ENCODE results near the gene SKAP1. TPM values are rescaled to one million over a fixed set of nuclear protein-coding genes. Genes with fewer than 3 reads are reported as not detected.

SKAP1 gene
- total and polyA plus RNA-seq, 9 donors = 0.30 to 6.0 (median 2.4) TPM; not detected in 1

GRCh38 chr17:48152289-48152688, 277.7 kb downstream of the SKAP1 start:
- intact Hi-C loops (cut with DNase I) = no loop called here
- TF ChIP-seq POLR2A (IDR thresholded peaks at IDR 0.05) (no peak), CTCF (IDR thresholded peaks at IDR 0.05) (no peak), EP300 (IDR thresholded peaks at IDR 0.05) (no peak)
- no peak for DNase-seq
- Histone ChIP-seq H3K27me3 (no peaks in the 10 kb centered on the region), H3K27ac (no peak overlapping the region), H3K4me3 (no peak overlapping the region), H3K4me1 (ENCODE audit: insufficient read depth) (no peaks in the 10 kb centered on the region), H3K36me3 (no peaks in the 10 kb centered on the region), H3K9me3 (no peaks in the 10 kb centered on the region)
- WGBS, 3 donors = 65 to 78% (median 66%) methylated on average over 4 of the region's 4 CpGs

- Histone ChIP-seq H3K27me3 (no peaks in the 10 kb centered on the region), H3K36me3 (no peaks in the 10 kb centered on the region), H3K4me3 (no peak overlapping the region), H3K4me1 (ENCODE audit: insufficient read depth) (no peaks in the 10 kb centered on the region), H3K27ac (no peak overlapping the region), H3K9me3 (no peaks in the 10 kb centered on the region)
- intact Hi-C loops (cut with DNase I) = no loop called here
- no peak for TF ChIP-seq CTCF (IDR thresholded peaks at IDR 0.05)
- no peak for TF ChIP-seq EP300 (IDR thresholded peaks at IDR 0.05)
- TF ChIP-seq POLR2A (IDR thresholded peaks at IDR 0.05) = no peak
- WGBS, 3 donors = 75 to 80% (median 79%) methylated on average over 3 of the region's 3 CpGs
- DNase-seq = no peak
Observed at GRCh38 chr17:48151220-48151619, 278.8 kb downstream of the SKAP1 start.

- Histone ChIP-seq H3K4me3 (no peak overlapping the region), H3K4me1 (ENCODE audit: insufficient read depth) (no peaks in the 10 kb centered on the region), H3K27ac (no peak overlapping the region), H3K27me3 (no peaks in the 10 kb centered on the region), H3K36me3 (no peaks in the 10 kb centered on the region), H3K9me3 (no peaks in the 10 kb centered on the region)
- DNase-seq = no peak
- TF ChIP-seq EP300 (IDR thresholded peaks at IDR 0.05) = no peak
- 40 to 49% (median 47%) methylated on average over 11 of the region's 11 CpGs for WGBS, 3 donors
- intact Hi-C loops (cut with DNase I) = no loop called here
Observed at GRCh38 chr17:48150597-48151001, 279.4 kb downstream of the SKAP1 start.

- Histone ChIP-seq H3K36me3 (no peaks in the 10 kb centered on the region), H3K9me3 (no peaks in the 10 kb centered on the region), H3K4me1 (ENCODE audit: insufficient read depth) (no peaks in the 10 kb centered on the region), H3K27me3 (no peaks in the 10 kb centered on the region), H3K4me3 (no peak overlapping the region), H3K27ac (no peak overlapping the region)
- TF ChIP-seq EP300 (IDR thresholded peaks at IDR 0.05) = no peak
- TF ChIP-seq CTCF (IDR thresholded peaks at IDR 0.05) = no peak
- TF ChIP-seq POLR2A (IDR thresholded peaks at IDR 0.05) = no peak
- DNase-seq = no peak
- 63 to 69% (median 69%) methylated on average over 4 of the region's 4 CpGs for WGBS, 3 donors
- intact Hi-C loops (cut with DNase I) = no loop called here
Observed at GRCh38 chr17:48149787-48150463, 280.1 kb downstream of the SKAP1 start.

Data from ovary (tissue), 9 donors.